Measurements from ENCODE around the gene ZNHIT6. TPM values are rescaled to one million over a fixed set of nuclear protein-coding genes. Genes with fewer than 3 reads are reported as not detected.

Gene ZNHIT6
- total RNA-seq, 1 donor from 2014 or later: 30.7 TPM

Other genes with a start within 250 kb of the ZNHIT6 start
- 51.2 TPM for gene DDAH1, start 243.3 kb downstream of the ZNHIT6 start, total RNA-seq
- 25.5 TPM for gene CCN1, start 127.7 kb downstream of the ZNHIT6 start, total RNA-seq

Measured in ureter (tissue), 1 donor.